HG02981 (cell line): ENCODE measurements around the gene PIGX.
A peak's percentile ranks its signal among the peaks of the same experiment; 100 is the strongest.

ENCODE experiments used
- ATAC-seq: cut with Tn5 transposase; IDR thresholded peaks from one replicate; pipeline ENCODE4 v1.9.1; 2021; ENCODE audit warnings: mild to moderate bottlenecking, moderate library complexity; ENCODE audit not compliant: unreplicated experiment

PIGX gene

GRCh38 chr3:196711838-196712513 lies at the start of gene PIGX, which contains the start of gene CEP19:
TSS of gene PIGX (plus strand) at chr3:196712377.
TSS of gene CEP19 (minus strand) at chr3:196712250. CDS start at chr3:196708657, 3,593 bp downstream.
- ATAC-seq: peak; percentile 70

- no peak for ATAC-seq
Observed at GRCh38 chr3:196662711-196663571, 49.2 kb upstream of the PIGX start.

GRCh38 chr3:196666001-196666867 lies 45.9 kb upstream of the PIGX start:
- no peak for ATAC-seq

- no peak for ATAC-seq
Observed at GRCh38 chr3:196667056-196667825, 44.9 kb upstream of the PIGX start.

GRCh38 chr3:196670339-196670738 lies 41.8 kb upstream of the PIGX start:
- ATAC-seq: no peak

- no peak for ATAC-seq
Observed at GRCh38 chr3:196673632-196674031, 38.5 kb upstream of the PIGX start.

GRCh38 chr3:196677353-196677752 lies 34.8 kb upstream of the PIGX start:
- no peak for ATAC-seq

- ATAC-seq: no peak
Observed at GRCh38 chr3:196677931-196678330, 34.2 kb upstream of the PIGX start.

- ATAC-seq: peak; percentile 71
Observed at GRCh38 chr3:196684548-196685407, 27.4 kb upstream of the PIGX start.

- ATAC-seq: no peak
Observed at GRCh38 chr3:196686436-196686835, 25.7 kb upstream of the PIGX start.

GRCh38 chr3:196688349-196688748 lies 23.8 kb upstream of the PIGX start:
- no peak for ATAC-seq

- ATAC-seq: no peak
Observed at GRCh38 chr3:196689941-196690660, 22.1 kb upstream of the PIGX start.

- no peak for ATAC-seq
Observed at GRCh38 chr3:196691386-196691785, 20.8 kb upstream of the PIGX start.

- ATAC-seq: no peak
Observed at GRCh38 chr3:196694202-196694638, 18.0 kb upstream of the PIGX start.

- no peak for ATAC-seq
Observed at GRCh38 chr3:196694941-196695848, 17.0 kb upstream of the PIGX start.

- no peak for ATAC-seq
Observed at GRCh38 chr3:196695849-196696226, 16.3 kb upstream of the PIGX start.

GRCh38 chr3:196697270-196697669 lies 14.9 kb upstream of the PIGX start:
- ATAC-seq: no peak

- no peak for ATAC-seq
Observed at GRCh38 chr3:196699749-196700148, 12.4 kb upstream of the PIGX start.
